ENCODE measurements around the gene TMEM267. TPM values are rescaled to one million over a fixed set of nuclear protein-coding genes. Genes with fewer than 3 reads are reported as not detected.
"Not testable (repeated sequence)": the region's sequence is repeated elsewhere in the genome, so short reads cannot be mapped to it uniquely, and the experiment has no call there.

Gene TMEM267
- total RNA-seq (10 to 100 TPM; 19.7 to 20.6 TPM), polyA plus RNA-seq (10 to 100 TPM; 19.1 to 36.7 (median 22.9) TPM), total RNA-seq (7.1 to 29.5 (median 18.9) reads per million in 6 experiments)

GRCh38 chr5:43483298-43484105, at the start of gene TMEM267:
TSS of gene TMEM267 (minus strand) at chr5:43483865. CDS start at chr5:43453969, 29,896 bp downstream.
- H3K4me3 Mint-ChIP-seq, result peak within 1 kb of the TSS; percentile 85 to 99 (median 98)
- no peaks in the 10 kb centered on the region for H3K27me3 Mint-ChIP-seq
- DNase-seq (peak in 8 of 10 donors; percentile 64 to 91 (median 78)), ATAC-seq (peak; percentile 84 to 86)
- H3K4me1 Mint-ChIP-seq, result peaks cover 13 to 56% (median 41%) of the 10 kb centered on the region in 4 donors
- no peaks in the 10 kb centered on the region for H3K9me3 Mint-ChIP-seq
- peak within 1 kb of the TSS; percentile 99 to 100 (median 100) for H3K27ac Mint-ChIP-seq
- no peaks in the 10 kb centered on the region for H3K36me3 Mint-ChIP-seq
- POLR2A ChIA-PET, result interaction anchor here (0.5 to 4.3 kb wide), 52 partner anchors 9 to 1613 kb away, joined by 3 to 113 read pairs (median 5); partner anchors contain the start of genes ANXA2R, C5orf34, FBXO4 and HMGCS1

- H3K27ac Mint-ChIP-seq, result peak overlapping the region in 1 of 10 donors; percentile 22
- no peaks in the 10 kb centered on the region for H3K27me3 Mint-ChIP-seq
- ATAC-seq, result no peak
- H3K9me3 Mint-ChIP-seq, result no peaks in the 10 kb centered on the region
- H3K4me3 Mint-ChIP-seq, result no peak overlapping the region
- POLR2A ChIA-PET, result no interaction called here
- peaks cover 4 to 16% (median 8%) of the 10 kb centered on the region in 4 donors for H3K4me1 Mint-ChIP-seq
- no peak for DNase-seq
- peaks cover 12 to 88% (median 34%) of the 10 kb centered on the region in 3 donors for H3K36me3 Mint-ChIP-seq
Observed at GRCh38 chr5:43530648-43531047, 47.0 kb upstream of the TMEM267 start.

- Mint-ChIP-seq H3K4me3 (no peak overlapping the region), H3K27ac (peak overlapping the region in 2 of 10 donors; percentile 21 to 26), H3K4me1 (peaks cover 0 to 2% (median under 1%) of the 10 kb centered on the region in 4 donors), H3K9me3 (no peaks in the 10 kb centered on the region), H3K36me3 (peaks cover 9 to 43% (median 20%) of the 10 kb centered on the region in 3 donors), H3K27me3 (no peaks in the 10 kb centered on the region)
- no peak for DNase-seq
- POLR2A ChIA-PET, result no interaction called here
- ATAC-seq, result no peak
Observed at GRCh38 chr5:43523662-43524072, 40.0 kb upstream of the TMEM267 start.

- peaks cover 1 to 7% (median 3%) of the 10 kb centered on the region in 4 donors for H3K4me1 Mint-ChIP-seq
Observed at GRCh38 chr5:43520615-43521014, 37.0 kb upstream of the TMEM267 start.

GRCh38 chr5:43515678-43516048, 32.0 kb upstream of the TMEM267 start:
- Mint-ChIP-seq H3K4me1 (peaks cover 16 to 33% (median 32%) of the 10 kb centered on the region in 4 donors), H3K9me3 (no peaks in the 10 kb centered on the region), H3K4me3 (peak overlapping the region; percentile 91 to 99 (median 96)), H3K27me3 (no peaks in the 10 kb centered on the region), H3K27ac (peak overlapping the region; percentile 93 to 99 (median 98)), H3K36me3 (no peaks in the 10 kb centered on the region)
- ATAC-seq (no peak), DNase-seq (no peak)
- POLR2A ChIA-PET, result interaction anchor here (0.7 to 2.2 kb wide), 4 partner anchors 31 to 202 kb away, joined by 4 to 61 read pairs (median 8); partner anchors contain the start of genes HMGCS1, NNT and TMEM267

More at GRCh38 chr5:43520615-43521014, 37.0 kb upstream of the TMEM267 start:
- H3K27me3 Mint-ChIP-seq, result no peaks in the 10 kb centered on the region
- H3K27ac Mint-ChIP-seq, result peak overlapping the region in 1 of 10 donors; percentile 16
- peaks cover 9 to 20% (median 9%) of the 10 kb centered on the region in 3 donors for H3K36me3 Mint-ChIP-seq
- POLR2A ChIA-PET, result interaction anchor here (1.0 kb wide), 1 partner anchor 37 kb away, joined by 4 read pairs; the partner anchor contains the start of gene TMEM267
- DNase-seq (no peak), ATAC-seq (no peak)
- no peak overlapping the region for H3K4me3 Mint-ChIP-seq
- no peaks in the 10 kb centered on the region for H3K9me3 Mint-ChIP-seq

- H3K27me3 Mint-ChIP-seq, result no peaks in the 10 kb centered on the region
- DNase-seq, result peak; percentile 86 to 96 (median 91)
- peak; percentile 86 for ATAC-seq
- peaks cover 0 to 2% (median 0%) of the 10 kb centered on the region in 3 donors for H3K36me3 Mint-ChIP-seq
- peak within 1 kb of the TSS; percentile 93 to 99 (median 98) for H3K27ac Mint-ChIP-seq
- no peaks in the 10 kb centered on the region for H3K9me3 Mint-ChIP-seq
- H3K4me1 Mint-ChIP-seq, result peaks cover 16 to 38% (median 32%) of the 10 kb centered on the region in 4 donors
- POLR2A ChIA-PET, result interaction anchor here (0.7 to 2.2 kb wide), 6 partner anchors 8 to 202 kb away, joined by 3 to 61 read pairs (median 5); partner anchors contain the start of genes HMGCS1, NNT and TMEM267
- peak within 1 kb of the TSS; percentile 91 to 99 (median 96) for H3K4me3 Mint-ChIP-seq
Observed at GRCh38 chr5:43514816-43515677, 31.4 kb upstream of the TMEM267 start, which contains the start of gene C5orf34. TSS of gene C5orf34 (minus strand) at chr5:43515148. CDS start at chr5:43509339, 5,809 bp downstream.

- no peak for ATAC-seq
- POLR2A ChIA-PET, result interaction anchor here (1.0 to 2.2 kb wide), 5 partner anchors 8 to 201 kb away, joined by 3 to 61 read pairs (median 6); partner anchors contain the start of genes HMGCS1, NNT and TMEM267
Observed at GRCh38 chr5:43514471-43514815, 30.8 kb upstream of the TMEM267 start.

GRCh38 chr5:43514025-43514424, 30.4 kb upstream of the TMEM267 start:
- Mint-ChIP-seq H3K4me1 (peaks cover 16 to 38% (median 32%) of the 10 kb centered on the region in 4 donors), H3K4me3 (peak overlapping the region; percentile 91 to 99 (median 96)), H3K36me3 (peaks cover 0 to 4% (median 0%) of the 10 kb centered on the region in 3 donors), H3K27me3 (no peaks in the 10 kb centered on the region), H3K27ac (peak overlapping the region; percentile 6 to 99 (median 98)), H3K9me3 (no peaks in the 10 kb centered on the region)
- ATAC-seq (no peak), DNase-seq (no peak)
- POLR2A ChIA-PET, result interaction anchor here (1.1 to 2.2 kb wide), 4 partner anchors 30 to 392 kb away, joined by 4 to 61 read pairs (median 8); partner anchors contain the start of genes HMGCS1, NNT and TMEM267

More at GRCh38 chr5:43514471-43514815, 30.8 kb upstream of the TMEM267 start:
- H3K27me3 Mint-ChIP-seq, result no peaks in the 10 kb centered on the region
- H3K4me1 Mint-ChIP-seq, result peaks cover 16 to 38% (median 32%) of the 10 kb centered on the region in 4 donors
- no peaks in the 10 kb centered on the region for H3K9me3 Mint-ChIP-seq
- peak overlapping the region; percentile 91 to 99 (median 96) for H3K4me3 Mint-ChIP-seq
- no peak for DNase-seq
- peaks cover 0 to 2% (median 0%) of the 10 kb centered on the region in 3 donors for H3K36me3 Mint-ChIP-seq
- H3K27ac Mint-ChIP-seq, result peak overlapping the region; percentile 93 to 99 (median 98)

GRCh38 chr5:43511062-43511461, 27.4 kb upstream of the TMEM267 start:
- POLR2A ChIA-PET, DNase-seq, H3K9me3 Mint-ChIP-seq, ATAC-seq, H3K27me3 Mint-ChIP-seq, H3K27ac Mint-ChIP-seq, H3K4me3 Mint-ChIP-seq: not testable (repeated sequence)
- Mint-ChIP-seq H3K4me1 (peaks cover 16 to 38% (median 30%) of the 10 kb centered on the region in 4 donors), H3K36me3 (peaks cover 0 to 20% (median 2%) of the 10 kb centered on the region in 3 donors)

- peaks cover 0 to 2% (median 0%) of the 10 kb centered on the region in 4 donors for H3K4me1 Mint-ChIP-seq
- no peak overlapping the region for H3K4me3 Mint-ChIP-seq
- no peak for ATAC-seq
- no peak for DNase-seq
- H3K36me3 Mint-ChIP-seq, result peaks cover 0 to 20% (median 13%) of the 10 kb centered on the region in 3 donors
- no peaks in the 10 kb centered on the region for H3K9me3 Mint-ChIP-seq
- H3K27ac Mint-ChIP-seq, result no peak overlapping the region
- POLR2A ChIA-PET, result no interaction called here
- no peaks in the 10 kb centered on the region for H3K27me3 Mint-ChIP-seq
Observed at GRCh38 chr5:43498581-43498980, 14.9 kb upstream of the TMEM267 start.

- Mint-ChIP-seq H3K4me1 (peaks cover 0 to 2% (median 0%) of the 10 kb centered on the region in 4 donors), H3K27me3 (no peaks in the 10 kb centered on the region), H3K4me3 (peak overlapping the region in 2 of 10 donors; percentile 31 to 55), H3K36me3 (peaks cover 0 to 14% (median 10%) of the 10 kb centered on the region in 3 donors), H3K9me3 (no peaks in the 10 kb centered on the region), H3K27ac (peak overlapping the region in 1 of 10 donors; percentile 53)
- ATAC-seq (no peak), DNase-seq (no peak)
- POLR2A ChIA-PET, result interaction anchor here (1.6 kb wide), 1 partner anchor 13 kb away, joined by 6 read pairs; the partner anchor contains the start of gene TMEM267
Observed at GRCh38 chr5:43497311-43498104, 13.8 kb upstream of the TMEM267 start.
